Measurements from ENCODE around the gene HEYL. TPM values are rescaled to one million over a fixed set of nuclear protein-coding genes. Genes with fewer than 3 reads are reported as not detected.

HEYL gene
- total and polyA plus RNA-seq, 9 of the 15 experiments (the other 6 are each of a cell fraction or from before 2014, with no cell fraction given) = 0.13 to 0.89 (median 0.25) TPM

DNA sequence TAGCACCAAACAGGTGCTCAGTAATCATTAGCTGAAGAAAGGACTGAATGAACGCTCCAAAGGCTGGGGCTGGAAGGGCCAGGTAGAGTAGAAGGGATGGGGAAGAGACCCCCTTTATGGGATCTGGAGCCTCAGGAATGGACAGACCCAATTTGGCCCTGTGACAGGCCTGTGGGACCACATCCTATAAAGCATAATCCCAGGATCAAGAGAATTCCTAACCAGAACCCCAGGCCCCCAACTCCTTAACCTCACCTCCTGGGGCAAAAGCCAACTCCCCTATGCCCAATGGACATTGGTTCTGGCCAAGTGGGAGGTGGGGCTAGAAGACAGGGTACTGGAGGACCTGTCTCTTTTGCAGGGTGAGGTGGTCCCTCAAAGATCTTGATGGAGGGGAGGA, 42.6 kb upstream of the HEYL start:
- peaks cover 5 to 9% of the 10 kb centered on the region in 2 experiments for H3K4me1 ChIP-seq (replicated peaks in 1 of 2; ENCODE audit: control insufficient read depth in 2 of 2, insufficient read depth in 2 of 2, low read length in 2 of 2)
- H3K27ac ChIP-seq (ENCODE audit: extremely low read depth, low read depth, low read length) = no peak overlapping the region
- no peak overlapping the region for H3K9ac ChIP-seq (ENCODE audit: insufficient read depth in 1 of 2, low read depth in 2 of 2, low read length in 2 of 2)
- intact Hi-C loops (cut with micrococcal nuclease) = no loop called here
- no TSS peak for BruUV-seq (replicated peaks)
- peak; percentile 92 for TF ChIP-seq PRDM10 (IDR thresholded peaks at IDR 0.05; ENCODE audit: partially characterized antibody)
- TF ChIP-seq ZNF143 (CRISPR knock-in tag; IDR thresholded peaks at IDR 0.05) = no peak
- TF ChIP-seq BRF1 (IDR thresholded peaks at IDR 0.05; ENCODE audit: borderline replicate concordance, extremely low read depth, insufficient read length) = no peak
- TF ChIP-seq, protein P1, sequence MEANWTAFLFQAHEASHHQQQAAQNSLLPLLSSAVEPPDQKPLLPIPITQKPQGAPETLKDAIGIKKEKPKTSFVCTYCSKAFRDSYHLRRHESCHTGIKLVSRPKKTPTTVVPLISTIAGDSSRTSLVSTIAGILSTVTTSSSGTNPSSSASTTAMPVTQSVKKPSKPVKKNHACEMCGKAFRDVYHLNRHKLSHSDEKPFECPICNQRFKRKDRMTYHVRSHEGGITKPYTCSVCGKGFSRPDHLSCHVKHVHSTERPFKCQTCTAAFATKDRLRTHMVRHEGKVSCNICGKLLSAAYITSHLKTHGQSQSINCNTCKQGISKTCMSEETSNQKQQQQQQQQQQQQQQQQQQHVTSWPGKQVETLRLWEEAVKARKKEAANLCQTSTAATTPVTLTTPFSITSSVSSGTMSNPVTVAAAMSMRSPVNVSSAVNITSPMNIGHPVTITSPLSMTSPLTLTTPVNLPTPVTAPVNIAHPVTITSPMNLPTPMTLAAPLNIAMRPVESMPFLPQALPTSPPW (CRISPR knock-in tag; IDR thresholded peaks at IDR 0.05) = no peak
- H2AFZ ChIP-seq (ENCODE audit: low read depth, low read length) = no peak overlapping the region
- no peaks in the 10 kb centered on the region for H3K9me3 ChIP-seq (replicated peaks; ENCODE audit: control insufficient read depth, insufficient read depth, low read depth, low read length)
- FAIRE-seq = no peak
- H3K79me2 ChIP-seq (ENCODE audit: control insufficient read depth, insufficient read depth, low read length) = no peaks in the 10 kb centered on the region
- in situ Hi-C loops (cut with MboI) = no loop called here
- H3K4me3 ChIP-seq = no peak overlapping the region
- no peaks in the 10 kb centered on the region for H4K20me1 ChIP-seq (replicated peaks; ENCODE audit: control insufficient read depth, insufficient read depth, low read length)
- CTCF ChIA-PET (ENCODE audit: low intra/inter-chr PET ratio) = no interaction called here
- WGBS (ENCODE audit: insufficient coverage, low coverage, missing lambda C conversion rate) = 4% methylated on average over 1 of the region's 1 CpG
- no peak for DNase-seq (ENCODE audit: extremely low read depth in 1 of 4, low spot score in 3 of 4)
- no peak overlapping the region for H3K4me2 ChIP-seq (ENCODE audit: insufficient read depth, low read length)
- H3K27me3 ChIP-seq (ENCODE audit: control insufficient read depth in 2 of 2, insufficient read depth in 2 of 2, low read length in 2 of 2) = peaks cover 33 to 60% of the 10 kb centered on the region in 2 experiments
- POLR2A ChIA-PET = interaction anchor here (1.0 to 1.2 kb wide), 2 partner anchors 9 to 11 kb away, joined by 3 read pairs; partner anchors contain the start of gene NT5C1A
- H3K36me3 ChIP-seq (ENCODE audit: control insufficient read depth, insufficient read depth, low read length) = no peaks in the 10 kb centered on the region
- H3K9me1 ChIP-seq (ENCODE audit: control insufficient read depth, insufficient read depth, low read length) = no peaks in the 10 kb centered on the region
- ATAC-seq = no peak

Data from K562 (cell line).